Vagina (tissue), 2 donors: Measurements from ENCODE around the gene S100B.

Experiments
- POLR2A ChIP-seq, 2 donors: fragments of 450-650 bp; IDR thresholded peaks; one replicate each; pipeline ENCODE4 v1.6.1; 2017; ENCODE audit warnings: antibody characterized with exemption in 2 of 2, mild to moderate bottlenecking in 2 of 2, moderate library complexity in 2 of 2
- POLR2AphosphoS5 ChIP-seq, 2 donors: sonication (generic); formaldehyde crosslinking; IDR thresholded peaks; one replicate each; pipeline ENCODE4 v1.9.0; 2017; ENCODE audit warnings: antibody characterized with exemption in 2 of 2, mild to moderate bottlenecking in 2 of 2, low read depth in 1 of 2; ENCODE audit not compliant: insufficient read depth in 1 of 2
- TF ChIP-seq, protein P1 (sequence below), 3 experiments: fragments of 450-650 bp in 2 of 3; fragments of 200-600 bp in 1 of 3; sonication (generic) in 1 of 3; IDR thresholded peaks; one replicate each; pipeline ENCODE4 v1.5.1; 2017 to 2019; ENCODE audit warnings: antibody characterized with exemption in 3 of 3, mild to moderate bottlenecking in 2 of 3, moderate library complexity in 2 of 3

DNA sequence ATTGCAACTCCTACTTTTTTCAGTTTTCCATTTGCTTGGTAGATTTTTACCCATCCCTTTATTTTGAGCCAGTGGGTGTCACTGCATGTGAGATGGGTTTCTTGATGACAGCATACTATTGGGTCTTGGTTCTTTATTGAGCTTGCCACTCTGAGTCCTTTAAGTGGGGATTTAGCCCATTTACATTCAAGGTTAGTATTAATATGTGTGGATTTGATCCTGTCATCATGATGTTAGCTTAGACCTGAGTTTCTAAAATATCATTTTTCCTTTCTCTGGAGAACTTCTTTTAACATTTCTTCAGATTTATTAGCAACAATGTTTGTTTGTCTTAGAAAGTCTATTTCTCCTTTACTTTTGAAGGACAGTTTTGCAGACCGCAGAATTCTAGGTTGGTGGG is 11.8 kb upstream of the S100B start:
- TF ChIP-seq POLR2A (IDR thresholded peaks at IDR 0.05) (no peak), POLR2AphosphoS5 (IDR thresholded peaks at IDR 0.05; ENCODE audit: insufficient read depth in 1 of 2, low read depth in 1 of 2) (no peak)
- TF ChIP-seq, protein P1, sequence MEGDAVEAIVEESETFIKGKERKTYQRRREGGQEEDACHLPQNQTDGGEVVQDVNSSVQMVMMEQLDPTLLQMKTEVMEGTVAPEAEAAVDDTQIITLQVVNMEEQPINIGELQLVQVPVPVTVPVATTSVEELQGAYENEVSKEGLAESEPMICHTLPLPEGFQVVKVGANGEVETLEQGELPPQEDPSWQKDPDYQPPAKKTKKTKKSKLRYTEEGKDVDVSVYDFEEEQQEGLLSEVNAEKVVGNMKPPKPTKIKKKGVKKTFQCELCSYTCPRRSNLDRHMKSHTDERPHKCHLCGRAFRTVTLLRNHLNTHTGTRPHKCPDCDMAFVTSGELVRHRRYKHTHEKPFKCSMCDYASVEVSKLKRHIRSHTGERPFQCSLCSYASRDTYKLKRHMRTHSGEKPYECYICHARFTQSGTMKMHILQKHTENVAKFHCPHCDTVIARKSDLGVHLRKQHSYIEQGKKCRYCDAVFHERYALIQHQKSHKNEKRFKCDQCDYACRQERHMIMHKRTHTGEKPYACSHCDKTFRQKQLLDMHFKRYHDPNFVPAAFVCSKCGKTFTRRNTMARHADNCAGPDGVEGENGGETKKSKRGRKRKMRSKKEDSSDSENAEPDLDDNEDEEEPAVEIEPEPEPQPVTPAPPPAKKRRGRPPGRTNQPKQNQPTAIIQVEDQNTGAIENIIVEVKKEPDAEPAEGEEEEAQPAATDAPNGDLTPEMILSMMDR (IDR thresholded peaks at IDR 0.05) = no peak
